NCI-H2107 treated with DMSO at 0.1 percent for 48 hours (cell line): ENCODE results near the gene MDFIC.

Experiments used
- DNase-seq: peaks from one replicate; lab custom pipeline; 2025; ENCODE audit not compliant: unreplicated experiment; lab: John Stamatoyannopoulos, UW

Gene MDFIC

DNA sequence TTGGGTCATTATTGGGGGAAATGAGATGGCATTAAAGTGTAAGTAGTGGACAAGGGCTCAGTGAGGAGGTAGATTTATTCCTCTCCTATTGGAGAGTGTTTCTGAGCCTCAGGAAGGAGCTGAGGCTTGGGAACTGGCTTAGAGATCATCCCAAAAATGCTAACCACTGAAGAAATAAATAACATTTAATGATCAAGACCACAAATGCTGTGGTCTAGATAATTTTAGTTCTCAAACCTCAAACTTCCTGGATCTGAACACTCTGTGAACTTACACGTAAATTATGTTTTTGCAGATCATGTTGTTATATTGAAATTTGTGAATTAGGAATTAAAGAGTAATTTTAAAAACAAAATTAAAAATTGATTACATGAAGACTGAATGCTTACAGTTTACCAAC is 27.3 kb downstream of the MDFIC start:
- no peak for DNase-seq

DNA sequence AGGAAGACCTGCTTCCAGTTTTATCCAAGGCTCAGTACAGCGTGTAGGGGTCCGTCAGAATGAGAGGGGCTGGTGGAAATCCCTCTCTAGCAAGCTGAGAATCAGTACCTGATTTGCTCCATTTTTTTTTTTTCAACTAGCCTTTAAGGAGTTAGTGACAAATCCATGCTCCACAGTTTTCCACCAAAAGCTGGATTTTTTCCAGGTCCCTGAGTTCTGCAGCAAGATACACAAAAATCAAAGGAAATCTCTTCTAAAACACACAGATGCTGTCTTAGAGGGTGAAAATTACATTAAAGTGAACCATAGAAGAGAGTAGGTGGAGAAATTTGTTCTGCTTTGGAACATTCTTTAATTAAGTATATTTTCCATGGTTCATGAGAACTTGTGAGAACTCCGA is 30.4 kb downstream of the MDFIC start:
- no peak for DNase-seq

DNA sequence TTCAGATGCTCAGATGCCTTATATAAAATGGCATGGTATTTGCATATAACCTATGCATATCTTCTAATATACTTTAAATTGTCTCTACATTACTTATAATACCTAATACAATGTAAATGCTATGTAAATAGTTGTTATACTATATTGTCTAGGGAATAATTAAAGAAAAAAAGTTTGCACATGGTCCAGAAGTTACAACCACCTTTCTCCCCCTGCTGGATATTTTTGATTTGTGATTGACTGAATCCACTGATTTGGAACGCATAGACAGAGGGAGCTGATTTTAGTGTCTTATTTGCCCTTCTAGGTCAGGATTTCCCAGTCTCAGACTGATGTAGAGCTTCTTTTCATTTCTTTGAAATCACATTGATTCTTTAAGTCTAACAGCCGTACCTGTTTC is 31.8 kb downstream of the MDFIC start:
- DNase-seq, result no peak

DNA sequence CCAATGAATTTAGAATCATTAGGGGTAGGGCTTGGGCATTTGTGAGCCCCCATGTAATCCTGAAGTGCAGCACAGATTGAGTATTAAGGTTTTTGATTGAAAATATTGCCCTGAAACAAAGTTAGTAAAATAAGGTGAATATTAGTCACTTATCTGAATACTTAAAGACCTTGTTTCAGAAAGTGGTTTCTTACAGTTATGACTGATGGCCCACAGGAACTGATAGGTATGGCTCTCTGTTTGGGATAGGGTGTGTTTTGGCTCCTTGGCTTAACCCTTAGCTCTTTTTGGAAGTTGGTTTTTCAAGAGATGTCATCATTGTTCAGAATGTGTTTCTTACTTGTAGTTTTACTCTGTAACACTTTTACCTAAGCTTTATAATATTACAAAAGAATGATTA is 34.8 kb downstream of the MDFIC start:
- DNase-seq, result no peak

DNA sequence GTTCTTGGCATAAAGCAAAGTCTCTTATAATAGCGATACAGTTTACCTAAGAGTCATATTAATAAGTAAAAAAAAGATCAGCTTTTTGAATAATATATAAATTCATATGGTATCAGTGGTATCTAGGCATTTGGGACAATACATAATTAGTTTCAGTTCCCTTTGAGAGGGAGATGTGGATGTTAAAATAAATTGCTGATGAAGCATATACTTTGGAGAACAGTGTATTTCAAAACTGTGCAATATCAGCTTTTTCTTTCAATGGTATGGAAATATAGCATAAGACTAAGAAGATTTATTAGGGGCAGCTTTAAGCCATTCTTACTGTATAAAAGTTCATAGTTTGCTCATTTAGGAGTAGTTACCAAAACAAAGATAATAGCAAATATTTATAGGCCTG is 35.5 kb downstream of the MDFIC start:
- no peak for DNase-seq

DNA sequence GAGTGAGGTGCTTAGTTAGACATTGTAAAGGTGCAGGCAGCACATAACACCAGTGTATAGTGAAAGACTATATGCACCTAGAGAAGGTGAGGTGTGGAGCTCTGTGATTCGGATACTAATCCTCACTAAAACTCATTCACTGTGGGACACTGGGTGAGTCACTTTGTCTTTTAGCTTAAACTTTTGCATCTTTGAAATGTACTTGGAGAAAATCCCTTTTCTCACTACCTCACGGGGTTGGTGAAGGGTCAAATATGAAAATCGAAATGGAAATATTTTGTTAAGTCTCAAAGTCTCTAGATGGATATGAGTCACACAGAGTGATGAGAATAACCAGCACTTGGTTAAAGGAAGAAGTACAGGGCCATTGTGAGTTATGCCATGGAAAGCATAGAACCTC is 38.0 kb downstream of the MDFIC start:
- DNase-seq, result no peak

DNA sequence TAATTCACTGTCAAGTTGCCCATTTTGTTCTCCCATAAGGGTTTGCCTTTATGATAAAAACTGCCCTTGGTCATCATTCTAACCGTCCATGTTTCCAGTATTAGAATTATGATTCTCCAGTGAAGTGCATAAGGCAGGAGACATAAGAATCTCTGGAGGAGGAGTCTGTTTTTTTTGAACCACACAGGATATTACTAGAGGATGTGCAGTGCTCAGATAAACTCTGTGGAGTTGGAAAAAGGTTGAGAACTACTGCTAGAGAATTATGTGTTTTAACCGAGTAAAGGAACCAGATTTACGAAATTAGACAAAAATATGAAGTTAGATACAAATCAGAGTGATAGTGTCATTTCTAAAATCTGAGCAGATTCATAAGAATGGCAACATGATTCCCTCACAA is 40.5 kb downstream of the MDFIC start:
- DNase-seq, result no peak

DNA sequence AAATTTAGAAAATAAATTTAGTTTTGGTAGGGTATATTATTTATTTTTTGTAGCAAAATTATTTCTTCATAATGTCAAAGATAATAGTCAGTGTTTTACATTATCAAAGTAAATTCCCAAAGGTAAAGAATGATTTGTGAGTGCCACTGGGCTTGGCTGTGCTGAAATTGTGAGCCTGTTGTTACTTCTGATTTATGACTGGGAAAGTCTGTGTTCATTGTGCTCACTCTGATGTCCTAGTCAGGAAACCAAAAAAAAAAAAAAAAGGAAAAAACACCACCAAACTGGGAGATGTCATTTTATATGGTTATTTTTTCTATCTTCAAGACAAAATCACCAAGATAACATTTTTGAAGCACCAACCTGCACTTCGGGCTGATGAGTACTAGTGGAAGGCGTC is 44.3 kb downstream of the MDFIC start:
- no peak for DNase-seq

DNA sequence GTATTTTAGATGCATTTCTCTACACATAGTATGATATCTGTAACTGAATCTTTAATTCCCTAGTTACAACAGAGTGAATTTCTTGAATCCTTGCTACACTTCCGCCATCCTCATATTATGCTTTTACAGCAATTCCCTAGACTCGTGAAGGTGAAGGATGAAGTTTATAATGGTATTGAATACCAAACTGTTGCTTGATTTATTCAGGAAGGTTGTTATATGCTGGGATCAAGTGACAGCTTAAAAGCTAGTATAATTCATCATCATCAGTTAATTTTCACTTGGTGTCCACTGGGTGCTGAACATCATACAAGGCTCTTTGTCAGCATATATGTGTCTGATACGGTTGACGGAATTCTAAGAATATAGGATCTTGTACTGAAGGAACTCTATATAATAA is 47.2 kb downstream of the MDFIC start:
- DNase-seq, result no peak

DNA sequence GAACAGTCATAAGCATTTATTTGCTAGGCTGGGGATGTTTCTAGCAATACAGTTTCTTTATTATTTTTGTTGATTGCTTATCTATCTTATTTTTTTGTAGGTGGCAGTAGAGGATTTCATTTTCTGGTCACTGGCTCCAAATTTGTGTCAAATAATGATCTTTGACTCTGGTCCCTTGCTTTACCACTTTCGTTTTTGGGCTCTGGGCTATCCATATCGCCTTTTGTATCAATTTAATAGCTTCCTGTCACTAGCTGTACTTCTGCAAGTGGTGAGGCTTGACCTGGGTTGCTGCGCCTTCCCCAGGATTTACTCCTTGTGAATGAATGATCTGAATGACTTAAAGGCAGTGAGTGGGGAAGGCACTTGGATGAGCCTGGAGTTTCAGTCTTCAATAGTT is 48.4 kb downstream of the MDFIC start:
- no peak for DNase-seq

DNA sequence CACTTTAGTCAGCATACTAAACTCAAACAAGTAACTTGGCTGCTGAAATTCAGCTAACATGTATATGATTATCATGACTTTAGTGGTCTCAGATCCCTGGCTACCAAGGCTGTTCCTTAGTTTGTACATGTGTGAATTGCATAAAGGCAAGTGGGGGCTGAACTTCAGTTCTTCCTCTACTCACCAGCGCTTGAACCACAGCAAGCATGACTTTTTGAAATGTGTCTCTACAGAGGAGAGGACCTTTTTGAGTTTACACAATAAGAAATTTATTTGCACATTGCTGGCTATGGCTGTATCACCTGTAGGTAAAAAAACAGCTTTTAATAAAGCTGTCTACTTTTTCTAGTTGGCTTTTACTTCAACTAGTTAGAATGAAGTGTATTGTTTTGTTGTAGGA is 48.8 kb downstream of the MDFIC start:
- no peak for DNase-seq

DNA sequence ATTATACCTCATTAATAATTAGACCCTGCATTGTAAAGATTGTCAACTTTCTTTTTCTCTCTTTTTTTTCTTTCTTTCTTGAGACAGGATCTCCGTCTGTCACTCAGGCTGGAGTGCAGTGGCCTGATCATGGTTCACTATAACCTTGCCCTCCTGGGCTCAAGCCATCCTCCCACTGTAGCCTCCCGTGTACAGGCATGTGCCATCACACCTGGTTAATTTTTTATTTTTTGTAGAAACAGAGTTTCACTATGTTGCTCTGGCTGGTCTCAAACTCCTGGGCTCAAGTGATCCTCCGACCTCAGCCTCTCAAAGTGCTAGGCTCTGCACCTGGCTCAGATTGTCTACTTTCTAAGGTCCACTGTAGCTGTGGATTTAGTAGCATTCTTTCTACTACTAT is 50.7 kb downstream of the MDFIC start:
- DNase-seq, result no peak

DNA sequence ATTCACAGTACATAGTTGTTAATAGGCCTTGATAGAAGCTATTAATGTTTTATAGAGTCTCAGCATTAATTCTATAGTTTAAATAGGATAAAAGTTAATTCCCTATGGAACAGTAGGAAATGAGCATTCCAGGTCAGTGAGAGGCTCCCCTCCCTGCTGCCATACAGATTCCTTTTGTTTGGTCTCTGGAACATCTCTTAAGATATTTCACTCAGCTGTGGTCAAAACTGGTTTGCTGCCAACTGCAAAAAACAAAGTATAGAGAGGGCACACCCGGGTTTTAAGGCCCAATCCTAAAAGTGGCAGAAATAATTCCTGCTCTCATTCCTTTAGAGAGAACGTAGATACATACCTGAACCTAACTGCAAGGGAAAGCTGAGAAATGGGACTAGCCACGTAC is 51.3 kb downstream of the MDFIC start:
- no peak for DNase-seq

DNA sequence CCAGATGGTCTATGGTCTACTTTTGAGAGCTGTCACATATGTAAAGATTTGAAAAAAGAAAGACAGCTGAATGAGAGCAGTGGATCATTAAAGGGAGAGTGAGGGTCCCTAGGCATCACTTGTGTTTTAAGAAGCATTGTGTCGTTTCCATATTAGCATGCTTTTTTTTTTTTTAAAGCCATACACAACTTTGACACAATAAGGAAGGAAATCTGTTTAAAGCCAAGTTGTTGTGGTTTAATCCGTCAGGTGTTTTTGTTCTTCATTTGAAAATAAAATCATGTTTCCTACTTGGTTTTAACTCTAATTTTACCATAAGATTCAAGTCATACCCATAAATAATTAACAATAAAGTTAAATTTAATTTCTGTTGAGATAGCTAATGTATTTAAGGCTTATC is 53.5 kb downstream of the MDFIC start:
- DNase-seq, result no peak

DNA sequence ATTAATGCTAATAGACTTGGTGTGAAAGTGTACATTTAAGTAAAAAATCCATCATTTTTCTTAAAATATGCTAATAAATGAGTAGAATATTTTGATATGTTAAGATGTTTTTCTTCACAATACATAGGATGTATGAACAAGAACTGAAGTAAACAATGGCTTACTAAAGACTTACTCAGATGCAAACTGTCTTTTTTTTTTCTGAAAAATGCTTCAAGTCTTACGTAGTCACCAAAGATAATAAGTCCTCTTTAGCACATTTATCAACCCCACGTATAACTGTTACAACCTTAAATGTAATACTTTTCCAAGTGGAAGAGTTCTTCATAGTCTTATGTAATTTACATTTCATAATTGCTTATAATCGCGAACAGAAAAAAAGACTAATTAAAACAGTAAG is 54.8 kb downstream of the MDFIC start:
- DNase-seq, result no peak

DNA sequence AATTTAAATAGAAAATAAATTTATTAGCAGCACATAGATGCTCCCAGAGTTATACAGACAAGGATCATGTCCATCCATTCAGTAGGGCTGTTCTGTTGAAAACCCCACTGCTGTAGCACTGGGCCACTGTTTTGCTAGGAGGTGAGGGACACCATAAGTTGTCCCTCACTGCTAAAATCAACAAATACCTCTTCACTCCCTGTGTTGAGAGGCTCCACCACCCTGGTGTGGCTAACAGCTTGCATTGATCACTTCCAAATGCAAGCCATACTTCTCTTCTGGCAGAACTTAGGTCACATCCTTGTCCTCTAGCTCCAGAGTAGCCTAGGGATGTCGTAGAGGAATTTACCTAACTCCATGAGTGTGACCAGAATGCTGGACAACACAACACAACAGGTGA is 55.4 kb downstream of the MDFIC start:
- DNase-seq, result no peak

DNA sequence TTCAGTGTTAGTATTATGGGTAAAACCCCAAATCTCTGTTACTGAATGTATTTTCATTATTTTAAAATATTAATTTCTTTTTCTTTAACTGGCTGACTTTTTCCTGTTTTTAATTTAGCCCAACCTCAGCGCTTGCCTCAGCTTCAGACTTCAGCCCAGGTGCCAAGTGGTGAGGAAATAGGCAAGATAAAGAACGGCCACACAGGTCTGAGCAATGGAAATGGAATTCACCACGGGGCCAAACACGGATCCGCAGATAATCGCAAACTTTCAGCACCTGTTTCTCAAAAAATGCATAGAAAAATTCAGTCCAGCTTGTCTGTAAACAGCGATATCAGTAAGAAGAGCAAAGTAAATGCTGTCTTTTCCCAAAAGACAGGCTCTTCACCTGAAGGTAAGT is 57.5 kb downstream of the MDFIC start:
- no peak for DNase-seq

DNA sequence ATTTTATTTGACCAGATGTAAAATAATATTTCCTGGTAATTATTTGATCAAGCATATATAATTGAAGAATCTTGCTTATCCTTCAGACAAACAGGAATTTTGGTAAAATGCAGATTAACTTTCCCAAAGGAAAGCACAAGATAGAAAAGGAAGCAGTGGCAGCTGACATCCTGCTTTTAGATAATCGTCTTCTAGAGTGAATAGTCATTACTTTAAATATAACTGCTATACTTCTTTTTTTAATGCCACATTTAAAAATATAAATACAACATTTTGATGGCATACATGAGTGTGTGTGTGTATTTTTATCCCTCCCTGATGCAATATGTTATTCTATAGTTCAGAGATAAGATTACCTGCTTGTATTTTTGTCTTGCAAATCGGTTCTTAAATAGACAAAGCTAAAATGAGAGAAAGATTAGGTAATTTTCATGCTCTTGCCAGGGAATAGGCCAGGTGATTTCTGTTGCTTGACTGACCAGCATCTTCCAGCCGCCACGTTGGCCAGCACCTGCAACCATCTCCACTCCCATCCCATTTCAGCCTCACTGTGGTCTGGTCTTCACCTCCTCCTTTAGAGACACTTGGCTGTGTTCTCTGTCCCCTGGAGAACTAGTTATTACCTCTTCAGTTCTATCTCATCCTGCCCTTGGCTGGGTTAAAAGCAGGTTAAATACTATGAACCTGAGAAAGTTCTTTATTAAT is 58.1 kb downstream of the MDFIC start:
- no peak for DNase-seq

DNA sequence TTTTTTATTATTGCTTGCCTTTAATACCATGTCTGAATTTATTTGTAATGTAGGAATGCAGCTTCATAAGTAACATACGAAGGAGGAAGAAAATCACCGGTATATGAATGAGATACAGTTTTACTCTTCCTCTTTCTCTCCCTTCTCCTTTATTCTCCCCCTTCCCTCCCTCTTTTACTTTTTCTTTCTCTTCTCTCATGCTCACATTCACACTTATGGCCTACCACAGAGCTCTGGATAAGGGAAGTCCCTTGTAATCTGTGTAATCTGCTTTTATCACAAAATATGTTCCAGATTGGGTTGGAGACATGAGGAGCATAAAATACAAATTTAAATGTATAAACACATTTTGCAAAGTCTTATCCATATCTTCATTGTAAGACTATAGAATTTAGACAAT is 59.4 kb downstream of the MDFIC start:
- DNase-seq, result no peak

DNA sequence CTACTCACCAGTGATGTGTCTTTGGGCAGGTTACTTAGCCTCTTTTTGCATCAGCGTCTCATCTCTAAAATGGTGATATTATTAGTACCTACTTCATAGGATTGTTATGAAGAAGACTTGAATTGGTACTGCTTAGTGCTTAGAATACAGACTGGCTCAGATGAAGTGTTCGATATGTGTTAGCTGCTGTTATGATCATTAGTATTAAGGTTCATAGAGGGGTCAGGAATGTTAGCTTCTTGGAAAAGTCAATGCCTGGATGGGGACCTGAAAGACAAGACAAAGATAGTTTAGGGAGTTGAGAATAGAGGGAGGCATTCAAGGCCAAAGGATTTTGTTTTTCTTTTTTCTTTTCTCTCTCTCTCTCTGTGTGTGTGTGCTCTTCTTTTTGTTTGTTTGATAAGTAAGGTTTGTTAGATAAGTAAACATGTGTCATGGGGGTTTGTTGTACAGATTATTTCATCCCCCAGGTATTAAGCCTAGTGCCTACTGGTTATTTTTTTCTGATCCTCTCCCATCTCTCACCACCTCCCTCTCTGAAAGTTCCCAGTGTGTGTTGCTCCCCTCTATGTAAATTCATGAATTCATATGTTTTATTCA is 63.3 kb downstream of the MDFIC start:
- no peak for DNase-seq

DNA sequence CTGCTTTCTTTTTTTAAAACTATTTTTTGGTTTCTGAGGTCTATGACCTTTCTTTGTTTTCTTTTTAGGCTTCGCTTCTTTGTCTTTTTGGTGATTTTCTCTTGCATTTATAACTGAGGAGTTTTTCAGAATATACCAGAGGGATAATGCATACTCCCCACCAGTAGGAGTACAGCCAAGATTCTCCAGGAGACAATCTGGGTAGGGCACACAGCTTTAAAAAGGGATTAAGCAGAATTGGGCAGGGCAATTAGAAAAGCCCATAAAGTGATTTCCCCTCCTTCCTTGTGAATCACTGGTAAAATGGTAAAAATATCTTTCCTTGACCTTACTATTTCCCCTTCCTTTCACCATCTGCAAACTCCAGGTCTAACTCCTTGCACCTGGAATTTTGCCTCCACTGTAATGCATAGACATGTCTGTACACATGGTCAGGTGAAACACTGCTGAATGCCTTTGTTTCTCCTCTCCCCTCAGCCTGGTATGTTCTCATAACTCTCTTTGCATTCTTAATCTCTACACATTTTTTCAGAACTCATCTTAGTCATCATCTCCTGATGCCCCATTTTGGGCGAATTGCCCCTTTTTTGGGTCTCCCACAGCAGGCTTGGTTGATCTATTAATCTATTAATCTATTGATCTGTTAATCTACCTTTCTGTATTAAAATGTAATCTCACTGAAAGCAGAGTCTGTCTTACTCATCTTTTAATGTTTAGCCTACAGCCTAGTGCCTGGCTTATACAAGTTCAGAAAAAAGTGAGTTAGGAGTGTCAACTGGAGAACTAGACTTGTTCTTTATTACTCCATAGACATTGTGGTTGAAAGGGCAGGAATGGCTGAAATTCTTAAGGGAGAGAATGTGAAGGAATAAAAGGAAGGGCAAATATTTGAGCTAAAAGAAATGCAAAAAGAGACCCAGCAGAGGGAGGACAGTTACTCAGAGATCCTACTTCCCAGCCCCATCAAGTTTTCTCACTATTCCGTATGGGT is 64.6 kb downstream of the MDFIC start:
- DNase-seq, result no peak

DNA sequence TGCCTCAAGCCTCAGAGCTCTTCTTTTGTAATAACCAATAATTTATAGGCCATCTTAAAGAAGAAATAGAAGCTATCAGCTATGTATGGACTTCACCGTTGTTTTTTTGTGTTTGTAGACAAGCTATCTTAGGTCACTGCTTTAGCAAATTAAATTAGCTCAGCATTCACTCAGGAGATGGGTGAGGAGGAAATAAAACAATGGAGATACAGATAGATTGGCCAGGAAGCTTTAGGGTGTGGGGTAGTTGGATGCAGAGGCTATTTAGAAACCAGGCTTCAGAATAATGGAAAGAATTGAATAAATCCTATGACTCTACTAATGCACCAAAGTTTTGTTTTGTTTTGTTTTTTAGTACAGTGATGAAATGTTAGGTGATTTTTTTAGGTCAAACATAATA is 66.1 kb downstream of the MDFIC start:
- no peak for DNase-seq
